Stomach (tissue), 9 donors: ENCODE data around the gene RALGAPA2. TPM values are rescaled to one million over a fixed set of nuclear protein-coding genes. Genes with fewer than 3 reads are reported as not detected.
A peak's percentile ranks its signal among the peaks of the same experiment; 100 is the strongest.

Source experiments
- DNase-seq, 2 donors: peaks; one replicate each; pipeline versions ENCODE4 v3.0.0 to v3.0.0-alpha.2; 2013 to 2019
- H3K27ac ChIP-seq, 5 donors: fragments of 200-600 bp in 4 of 5; sonication (generic) in 4 of 5; one replicate each; pipeline ENCODE4 v1.5.1; 2013 to 2019; ENCODE audit warnings: mild to moderate bottlenecking in 1 of 5, moderate library complexity in 1 of 5
- H3K27me3 ChIP-seq, 3 donors: fragments of 200-600 bp; sonication (generic); one replicate each; pipeline ENCODE4 v1.5.1; 2017 to 2019; ENCODE audit warnings: mixed run types in 1 of 3
- H3K36me3 ChIP-seq, 4 donors: fragments of 200-600 bp; sonication (generic); 1 replicate in 3 of 4; 2 replicates in 1 of 4; pipeline ENCODE4 v1.5.1; 2016 to 2019
- H3K4me1 ChIP-seq, 4 donors: fragments of 200-600 bp; sonication (generic); one replicate each; pipeline ENCODE4 v1.5.1; 2016 to 2019
- H3K4me3 ChIP-seq, 4 donors: fragments of 200-600 bp; sonication (generic) in 3 of 4; one replicate each; pipeline ENCODE4 v1.5.1; 2016 to 2019; ENCODE audit warnings: mild to moderate bottlenecking in 1 of 4
- H3K9me3 ChIP-seq, 4 donors: fragments of 200-600 bp; sonication (generic); one replicate each; pipeline ENCODE4 v1.5.1; 2016 to 2019
- EP300 ChIP-seq: sonication (generic); formaldehyde crosslinking; IDR thresholded peaks from one replicate; pipeline ENCODE4 v1.6.1; 2017; ENCODE audit warnings: antibody characterized with exemption
- POLR2A ChIP-seq, 4 donors: fragments of 450-650 bp; IDR thresholded peaks; one replicate each; pipeline ENCODE4 v1.6.1; 2016; ENCODE audit warnings: antibody characterized with exemption in 4 of 4, control low read depth in 2 of 4, mild to moderate bottlenecking in 1 of 4, moderate library complexity in 1 of 4
- POLR2AphosphoS5 ChIP-seq, 3 donors: sonication (generic); formaldehyde crosslinking; IDR thresholded peaks; one replicate each; pipeline ENCODE4 v1.6.1; 2016; ENCODE audit warnings: antibody characterized with exemption in 3 of 3
- WGBS, 5 donors: extraction: QIAGEN DNeasy Blood & Tissue Kit in 3 of 5; methylation state at CpG; one replicate each; pipeline versions ENCODE4 v1.1.5 to v1.1.7; 2013 to 2018; 5-methylcytosine and 5-hydroxymethylcytosine counted together
- intact Hi-C: fragments of 100-400 bp; cut with DNase I; formaldehyde crosslinking; loops from one replicate; pipeline ENCODE4 v1.15.1; 2023; ENCODE audit warnings: low total_unique reads
- polyA plus RNA-seq, 3 donors: library from polyadenylated mRNA; stranded (reverse); fragments of 200-250 nt; gene quantifications; one replicate each; pipeline ENCODE4 v1.2.3, GENCODE V29; 2013
- total RNA-seq, 5 donors: library from RNA; depleted of rRNA; stranded (reverse); fragments of >200 nt; gene quantifications; one replicate each; pipeline versions ENCODE4 v1.1.0 to v1.2.3, GENCODE V29; 2014 to 2016
- TF ChIP-seq, protein P1 (sequence below), 7 experiments: fragments of 450-650 bp in 4 of 7; fragments of 200-600 bp in 3 of 7; sonication (generic) in 3 of 7; IDR thresholded peaks; one replicate each; pipeline ENCODE4 v1.5.1; 2016 to 2019; ENCODE audit warnings: antibody characterized with exemption in 7 of 7, control low read depth in 2 of 7, mild to moderate bottlenecking in 1 of 7
- donor health status: healthy with polysubstance abuse.
- donor health status: Bipolar disorder and iron deficiency.
- donor health status: healthy.

Gene RALGAPA2
- total and polyA plus RNA-seq, 8 donors, result 4.3 to 159 (median 48.7) TPM

DNA sequence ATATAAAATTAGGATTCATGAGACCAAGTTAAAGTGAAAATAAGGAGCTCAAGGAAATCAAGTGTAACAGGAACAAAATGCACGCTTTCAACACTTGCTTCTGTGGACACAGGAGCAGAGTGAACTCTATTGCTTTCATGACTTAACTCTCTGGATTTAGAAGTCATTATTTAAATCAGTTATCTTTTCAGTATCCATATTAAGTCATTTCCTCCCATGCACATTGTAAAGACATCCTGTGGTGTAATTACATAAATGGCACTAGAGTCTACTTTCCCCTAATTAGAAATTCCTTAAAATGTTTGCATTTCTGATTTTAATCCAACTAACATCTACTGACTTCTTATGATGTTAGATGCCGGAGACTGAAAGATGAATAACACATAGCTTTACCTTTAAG is 256.5 kb downstream of the RALGAPA2 start:
- intact Hi-C loops, result no loop called here
- peaks cover 0 to 31% (median 17%) of the 10 kb centered on the region in 4 donors for H3K4me1 ChIP-seq
- TF ChIP-seq, protein P1, sequence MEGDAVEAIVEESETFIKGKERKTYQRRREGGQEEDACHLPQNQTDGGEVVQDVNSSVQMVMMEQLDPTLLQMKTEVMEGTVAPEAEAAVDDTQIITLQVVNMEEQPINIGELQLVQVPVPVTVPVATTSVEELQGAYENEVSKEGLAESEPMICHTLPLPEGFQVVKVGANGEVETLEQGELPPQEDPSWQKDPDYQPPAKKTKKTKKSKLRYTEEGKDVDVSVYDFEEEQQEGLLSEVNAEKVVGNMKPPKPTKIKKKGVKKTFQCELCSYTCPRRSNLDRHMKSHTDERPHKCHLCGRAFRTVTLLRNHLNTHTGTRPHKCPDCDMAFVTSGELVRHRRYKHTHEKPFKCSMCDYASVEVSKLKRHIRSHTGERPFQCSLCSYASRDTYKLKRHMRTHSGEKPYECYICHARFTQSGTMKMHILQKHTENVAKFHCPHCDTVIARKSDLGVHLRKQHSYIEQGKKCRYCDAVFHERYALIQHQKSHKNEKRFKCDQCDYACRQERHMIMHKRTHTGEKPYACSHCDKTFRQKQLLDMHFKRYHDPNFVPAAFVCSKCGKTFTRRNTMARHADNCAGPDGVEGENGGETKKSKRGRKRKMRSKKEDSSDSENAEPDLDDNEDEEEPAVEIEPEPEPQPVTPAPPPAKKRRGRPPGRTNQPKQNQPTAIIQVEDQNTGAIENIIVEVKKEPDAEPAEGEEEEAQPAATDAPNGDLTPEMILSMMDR (IDR thresholded peaks at IDR 0.05), result no peak
- TF ChIP-seq EP300 (no peak), POLR2A (IDR thresholded peaks at IDR 0.05) (no peak), POLR2AphosphoS5 (IDR thresholded peaks at IDR 0.05) (no peak)
- H3K27ac ChIP-seq, result no peak overlapping the region
- no peaks in the 10 kb centered on the region for H3K27me3 ChIP-seq
- H3K4me3 ChIP-seq, result no peak overlapping the region
- peaks cover 0 to 58% (median 35%) of the 10 kb centered on the region in 4 donors for H3K36me3 ChIP-seq
- no peaks in the 10 kb centered on the region for H3K9me3 ChIP-seq
- 89 to 93% (median 92%) methylated on average over 2 of the region's 2 CpGs for WGBS, 5 donors
- no peak for DNase-seq

DNA sequence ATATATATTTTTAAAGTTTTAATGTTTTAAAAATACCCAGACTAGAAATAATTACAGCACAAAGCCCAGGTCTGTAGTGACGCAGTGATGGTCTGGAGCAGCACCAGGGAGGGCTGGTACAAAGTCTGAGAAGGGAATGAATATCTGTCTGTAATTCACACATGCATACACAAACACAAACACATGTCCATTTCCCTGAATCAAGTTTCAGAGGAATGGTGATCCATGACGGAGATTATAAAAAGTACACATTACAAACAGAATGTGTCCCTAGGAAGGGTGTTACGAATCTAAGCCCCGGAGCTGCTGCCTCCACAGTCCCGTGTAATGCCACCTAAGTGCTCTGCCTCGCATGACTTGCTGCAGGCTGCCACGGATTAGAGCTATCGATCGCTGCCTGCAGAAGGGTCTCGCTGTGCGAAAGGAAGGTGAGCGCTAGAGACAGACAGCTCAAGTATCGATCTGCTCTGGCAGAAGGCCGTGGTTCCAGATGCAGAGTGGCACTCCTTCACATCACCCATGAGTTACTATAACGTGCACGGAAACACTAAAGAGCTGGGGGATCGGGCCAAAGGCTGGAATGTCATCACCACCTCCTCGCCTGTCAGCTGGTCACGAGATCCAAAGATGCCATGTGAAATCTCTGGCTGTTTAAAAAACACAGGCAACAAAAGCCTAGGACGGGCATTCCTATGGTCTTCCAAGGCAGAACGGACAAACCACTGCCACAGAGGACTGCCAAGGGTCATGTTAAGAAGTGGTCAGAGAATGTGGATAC is 257.4 kb downstream of the RALGAPA2 start:
- no peak overlapping the region for H3K27ac ChIP-seq
- peaks cover 0 to 39% (median 23%) of the 10 kb centered on the region in 4 donors for H3K4me1 ChIP-seq
- intact Hi-C loops, result no loop called here
- H3K4me3 ChIP-seq, result no peak overlapping the region
- peaks cover 0 to 53% (median 34%) of the 10 kb centered on the region in 4 donors for H3K36me3 ChIP-seq
- no peak for DNase-seq
- WGBS, 5 donors, result 91 to 96% (median 92%) methylated on average over 21 of the region's 21 CpGs
- H3K27me3 ChIP-seq, result no peaks in the 10 kb centered on the region
- TF ChIP-seq EP300 (no peak), POLR2A (IDR thresholded peaks at IDR 0.05) (no peak), POLR2AphosphoS5 (IDR thresholded peaks at IDR 0.05) (no peak)
- TF ChIP-seq, protein P1 (IDR thresholded peaks at IDR 0.05), result no peak
- H3K9me3 ChIP-seq, result no peaks in the 10 kb centered on the region

DNA sequence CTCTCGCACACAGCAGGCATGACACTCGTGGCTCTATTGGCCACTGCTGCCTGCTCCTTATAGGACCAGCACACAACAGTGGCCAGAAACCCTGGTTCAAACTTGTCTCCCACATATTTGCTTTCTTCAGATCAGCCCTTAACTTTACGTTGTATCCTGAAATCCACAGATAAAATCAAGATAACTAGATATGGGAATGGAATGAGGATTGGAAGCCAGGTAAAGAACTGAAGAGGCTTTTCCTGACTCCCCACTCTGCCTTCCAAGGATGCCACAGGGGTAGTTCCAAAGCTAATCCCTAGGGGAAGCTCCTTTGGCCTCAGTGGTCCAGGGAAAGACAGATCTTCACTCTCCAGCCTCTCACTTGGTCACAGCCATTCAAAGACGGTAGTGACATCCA is 258.1 kb downstream of the RALGAPA2 start:
- Histone ChIP-seq H3K4me3 (no peak overlapping the region), H3K27ac (no peak overlapping the region), H3K27me3 (no peaks in the 10 kb centered on the region), H3K36me3 (peaks cover 0 to 46% (median 29%) of the 10 kb centered on the region in 4 donors), H3K4me1 (peaks cover 0 to 39% (median 23%) of the 10 kb centered on the region in 4 donors), H3K9me3 (no peaks in the 10 kb centered on the region)
- no peak for DNase-seq
- TF ChIP-seq, protein P1 (IDR thresholded peaks at IDR 0.05), result no peak
- no peak for TF ChIP-seq POLR2AphosphoS5 (IDR thresholded peaks at IDR 0.05)
- no peak for TF ChIP-seq POLR2A (IDR thresholded peaks at IDR 0.05)
- WGBS, 5 donors, result 77 to 88% (median 82%) methylated on average over 4 of the region's 4 CpGs
- intact Hi-C loops, result no loop called here

DNA sequence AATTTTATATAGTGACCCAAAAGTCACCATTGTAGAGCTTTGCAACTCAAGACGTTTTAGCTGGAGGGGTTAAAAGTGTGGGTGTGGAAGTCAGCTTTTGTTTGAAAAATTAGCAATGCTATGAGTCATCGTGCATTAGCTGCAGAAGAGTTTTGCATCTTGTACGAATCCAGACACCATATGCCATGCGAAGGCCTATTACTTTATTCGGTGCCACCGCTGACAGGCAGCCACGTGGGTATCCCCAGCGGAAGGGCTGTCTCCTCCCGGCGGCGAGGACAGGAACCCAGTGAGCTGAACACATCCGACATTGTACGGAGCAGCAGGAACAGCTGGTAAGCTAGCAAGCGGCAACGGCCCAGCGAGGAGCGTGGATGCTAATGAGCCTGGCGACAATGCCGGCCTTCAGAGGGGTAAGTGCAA is 260.2 kb downstream of the RALGAPA2 start:
- intact Hi-C loops, result no loop called here
- Histone ChIP-seq H3K27ac (no peak overlapping the region), H3K9me3 (no peaks in the 10 kb centered on the region), H3K27me3 (no peaks in the 10 kb centered on the region), H3K4me3 (peak overlapping the region in 1 of 4 donors; percentile 32), H3K36me3 (peaks cover 0 to 44% (median 22%) of the 10 kb centered on the region in 4 donors), H3K4me1 (peaks cover 0 to 38% (median 21%) of the 10 kb centered on the region in 4 donors)
- WGBS, 5 donors, result 23 to 47% (median 33%) methylated on average over 19 of the region's 19 CpGs
- TF ChIP-seq POLR2A (IDR thresholded peaks at IDR 0.05), result no peak
- TF ChIP-seq POLR2AphosphoS5 (IDR thresholded peaks at IDR 0.05), result peak in 1 of 3 donors; percentile 29
- TF ChIP-seq EP300, result no peak
- DNase-seq, result peak; percentile 45 to 83

DNA sequence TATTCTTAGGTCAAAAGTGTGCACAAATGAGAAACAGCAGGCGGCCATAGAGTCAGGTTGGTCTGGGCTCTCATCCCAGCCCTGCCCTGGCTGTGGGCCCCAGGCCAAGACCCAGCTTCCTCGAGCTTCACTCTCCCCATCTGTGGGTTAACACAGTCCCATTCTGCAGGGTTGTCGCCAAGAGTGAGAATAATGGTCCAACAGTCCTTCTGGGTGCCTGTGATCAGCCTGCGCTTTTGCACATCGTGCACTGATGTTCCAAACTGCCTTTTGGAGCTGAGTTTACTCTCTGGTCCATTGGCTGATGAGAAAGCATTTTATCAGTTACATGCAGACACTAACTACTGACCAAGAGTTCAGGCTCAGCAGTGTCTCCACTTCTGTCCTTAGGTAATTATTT is 261.9 kb downstream of the RALGAPA2 start:
- Histone ChIP-seq H3K36me3 (peaks cover 0 to 31% (median 18%) of the 10 kb centered on the region in 4 donors), H3K4me1 (peaks cover 0 to 35% (median 21%) of the 10 kb centered on the region in 4 donors), H3K9me3 (no peaks in the 10 kb centered on the region), H3K27me3 (no peaks in the 10 kb centered on the region), H3K4me3 (no peak overlapping the region), H3K27ac (no peak overlapping the region)
- TF ChIP-seq, protein P1 (IDR thresholded peaks at IDR 0.05), result no peak
- TF ChIP-seq POLR2A (IDR thresholded peaks at IDR 0.05), result no peak
- no peak for TF ChIP-seq POLR2AphosphoS5 (IDR thresholded peaks at IDR 0.05)
- no peak for TF ChIP-seq EP300
- peak; percentile 29 to 52 for DNase-seq
- intact Hi-C loops, result no loop called here
- 51 to 71% (median 55%) methylated on average over 5 of the region's 5 CpGs for WGBS, 5 donors
